Liver (tissue), 9 donors: ENCODE measurements around the gene ZNG1A. TPM values are rescaled to one million over a fixed set of nuclear protein-coding genes. Genes with fewer than 3 reads are reported as not detected.
A peak's percentile ranks its signal among the peaks of the same experiment; 100 is the strongest.
"Not testable (repeated sequence)": the region's sequence is repeated elsewhere in the genome, so short reads cannot be mapped to it uniquely, and the experiment has no call there.

ENCODE experiments used
- DNase-seq: peaks from one replicate; pipeline ENCODE4 v3.0.0-alpha.2; 2017; ENCODE audit warnings: low spot score
- H3K27ac ChIP-seq, 2 donors: one replicate each; pipeline ENCODE4 v1.7.0; 2013; ENCODE audit warnings: inconsistent platforms in 2 of 2, low read length in 2 of 2, control low read depth in 1 of 2, low read depth in 1 of 2, mild to moderate bottlenecking in 1 of 2
- H3K27me3 ChIP-seq, 4 donors: one replicate each; pipeline versions ENCODE4 v1.6.1 to v1.7.0; 2013; ENCODE audit warnings: low read length in 3 of 4, inconsistent platforms in 1 of 4, mild to moderate bottlenecking in 1 of 4, moderate library complexity in 1 of 4; ENCODE audit not compliant: control insufficient read depth in 4 of 4, insufficient read depth in 4 of 4
- H3K36me3 ChIP-seq, 4 donors: one replicate each; pipeline versions ENCODE4 v1.6.1 to v1.7.0; 2013; ENCODE audit warnings: low read length in 3 of 4, mild to moderate bottlenecking in 3 of 4, low read depth in 1 of 4, moderate library complexity in 1 of 4; ENCODE audit not compliant: control insufficient read depth in 4 of 4, insufficient read depth in 3 of 4
- H3K4me1 ChIP-seq, 4 donors: one replicate each; pipeline versions ENCODE4 v1.6.1 to v1.7.0; 2013; ENCODE audit warnings: low read length in 3 of 4, mild to moderate bottlenecking in 3 of 4, moderate library complexity in 1 of 4; ENCODE audit not compliant: control insufficient read depth in 4 of 4, insufficient read depth in 4 of 4
- H3K4me3 ChIP-seq, 3 donors: one replicate each; pipeline versions ENCODE4 v1.6.1 to v1.7.0; 2013; ENCODE audit warnings: low read length in 3 of 3, control low read depth in 1 of 3, low read depth in 1 of 3, mild to moderate bottlenecking in 1 of 3
- H3K9ac ChIP-seq, 2 donors: one replicate each; pipeline ENCODE4 v1.7.0; 2013; ENCODE audit warnings: low read length in 2 of 2, mild to moderate bottlenecking in 2 of 2, moderate library complexity in 2 of 2, control low read depth in 1 of 2, low read depth in 1 of 2
- H3K9me3 ChIP-seq, 4 donors: one replicate each; pipeline versions ENCODE4 v1.6.1 to v1.7.0; 2013; ENCODE audit warnings: low read length in 3 of 4; ENCODE audit not compliant: control insufficient read depth in 4 of 4
- WGBS: extraction: QIAGEN DNeasy Blood & Tissue Kit; methylation state at CpG from one replicate; pipeline ENCODE4 v1.1.7; 2013; 5-methylcytosine and 5-hydroxymethylcytosine counted together
- polyA plus RNA-seq, 2 donors: library from polyadenylated mRNA; stranded (reverse) in 1 of 2; unstranded in 1 of 2; fragments of 200-250 nt in 1 of 2; fragments of >200 nt in 1 of 2; fragmentation: Nextera tagmentation in 1 of 2; extraction: Ambion mirVana in 1 of 2; gene quantifications; one replicate each; pipeline versions ENCODE4 v1.2.1 to v1.2.3, GENCODE V29; 2013 to 2015
- total RNA-seq, 2 donors: library from RNA; depleted of rRNA; stranded (reverse); fragments of >200 nt; gene quantifications; one replicate each; pipeline ENCODE4 v1.2.3, GENCODE V29; 2014
- donor health status: healthy.
- donor health status: healthy.
- donor health status: healthy.
- donor health status: healthy.
- donor health status: healthy.

ZNG1A gene
- total and polyA plus RNA-seq, 4 donors: 11.1 to 46.8 (median 20.8) TPM

DNA sequence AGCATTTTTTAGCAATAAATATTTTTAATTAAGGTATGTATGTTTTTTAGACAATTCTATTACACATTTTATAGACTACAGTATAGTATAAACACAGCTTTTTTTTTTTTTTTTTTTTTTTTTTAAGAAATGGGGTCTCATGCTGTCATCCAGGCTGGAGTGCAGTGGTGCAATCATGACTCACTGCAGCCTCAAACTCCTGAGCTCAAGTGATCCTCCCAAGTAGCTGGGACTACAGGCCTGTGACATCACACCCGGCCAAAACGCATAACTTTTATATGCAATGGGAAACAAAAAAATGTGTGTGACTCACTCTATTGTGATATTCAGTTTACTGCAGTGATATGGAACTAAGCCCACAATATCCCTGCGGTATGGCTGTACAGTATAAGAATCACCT is 9.1 kb downstream of the ZNG1A start:
- H3K4me3 ChIP-seq, H3K36me3 ChIP-seq, H3K9ac ChIP-seq, DNase-seq, H3K9me3 ChIP-seq, H3K27me3 ChIP-seq, H3K4me1 ChIP-seq, H3K27ac ChIP-seq: not testable (repeated sequence)
- WGBS: no CpG with 5 or more reads among the region's 3 CpGs

DNA sequence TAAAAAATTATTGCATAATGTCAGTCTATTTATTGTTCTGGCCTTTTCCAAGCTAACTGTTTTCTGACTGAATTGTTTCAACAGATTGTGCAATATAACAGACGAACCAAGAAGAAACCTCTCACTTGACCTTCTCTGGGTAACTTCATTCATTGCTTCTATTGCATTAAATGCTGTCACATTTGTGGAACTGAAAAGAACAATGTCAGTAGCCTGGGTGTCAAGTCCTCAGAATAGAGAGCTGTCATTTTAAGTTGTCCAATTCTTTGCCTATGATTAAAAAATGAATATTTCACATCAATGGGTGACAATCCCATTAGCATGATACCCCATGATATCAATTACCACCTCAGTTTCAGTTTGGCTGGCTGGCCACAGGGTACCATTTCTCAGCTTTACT is 19.0 kb downstream of the ZNG1A start:
- not testable (repeated sequence) for H3K4me3 ChIP-seq, H3K27ac ChIP-seq, H3K4me1 ChIP-seq, H3K9ac ChIP-seq, H3K9me3 ChIP-seq, H3K36me3 ChIP-seq, DNase-seq, H3K27me3 ChIP-seq
- no CpG with 5 or more reads among the region's 1 CpG for WGBS

DNA sequence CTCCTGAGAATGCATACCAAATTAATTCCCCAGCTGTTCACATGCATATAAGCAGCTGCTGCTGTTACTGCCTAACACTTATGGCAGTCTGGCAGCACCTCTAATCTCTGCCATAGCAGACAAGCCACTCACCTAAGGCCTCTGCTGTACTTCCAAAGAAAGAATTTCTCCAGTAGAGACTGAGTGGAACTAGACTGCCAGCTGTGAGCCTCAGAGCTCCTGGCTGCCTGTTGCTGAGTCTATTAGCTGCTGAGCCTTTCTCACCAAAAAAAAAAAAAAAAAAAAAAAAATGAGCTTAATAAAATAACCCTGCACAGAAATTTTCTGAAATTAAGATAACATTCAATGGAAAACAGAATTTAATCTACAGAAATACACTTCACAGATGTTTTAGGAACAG is 27.7 kb downstream of the ZNG1A start:
- H3K9ac ChIP-seq, H3K27ac ChIP-seq, DNase-seq, H3K4me3 ChIP-seq, H3K27me3 ChIP-seq, H3K9me3 ChIP-seq, H3K36me3 ChIP-seq, H3K4me1 ChIP-seq: not testable (repeated sequence)

GRCh38 chr9:139880-140279 is 39.0 kb downstream of the ZNG1A start:
- H3K4me3 ChIP-seq, DNase-seq, H3K9me3 ChIP-seq, H3K27me3 ChIP-seq, H3K36me3 ChIP-seq, H3K27ac ChIP-seq, H3K9ac ChIP-seq, H3K4me1 ChIP-seq: not testable (repeated sequence)
- 86% methylated on average over 17 of the region's 17 CpGs for WGBS

- not testable (repeated sequence) for H3K36me3 ChIP-seq, DNase-seq, H3K9me3 ChIP-seq, H3K9ac ChIP-seq, H3K4me3 ChIP-seq, H3K27ac ChIP-seq
- H3K4me1 ChIP-seq: peaks cover 9 to 18% (median 9%) of the 10 kb centered on the region in 4 donors
- H3K27me3 ChIP-seq: peaks cover 0 to 11% (median 3%) of the 10 kb centered on the region in 4 donors
- WGBS: 21% methylated on average over 30 of the region's 30 CpGs
These were observed 60.8 kb downstream of the ZNG1A start, which contains the start of gene FOXD4 for GRCh38 chr9:117995-118467. Gene FOXD4, minus strand, starts transcription at chr9:118417. Its CDS starts 298 bp downstream, at chr9:118119.

DNA sequence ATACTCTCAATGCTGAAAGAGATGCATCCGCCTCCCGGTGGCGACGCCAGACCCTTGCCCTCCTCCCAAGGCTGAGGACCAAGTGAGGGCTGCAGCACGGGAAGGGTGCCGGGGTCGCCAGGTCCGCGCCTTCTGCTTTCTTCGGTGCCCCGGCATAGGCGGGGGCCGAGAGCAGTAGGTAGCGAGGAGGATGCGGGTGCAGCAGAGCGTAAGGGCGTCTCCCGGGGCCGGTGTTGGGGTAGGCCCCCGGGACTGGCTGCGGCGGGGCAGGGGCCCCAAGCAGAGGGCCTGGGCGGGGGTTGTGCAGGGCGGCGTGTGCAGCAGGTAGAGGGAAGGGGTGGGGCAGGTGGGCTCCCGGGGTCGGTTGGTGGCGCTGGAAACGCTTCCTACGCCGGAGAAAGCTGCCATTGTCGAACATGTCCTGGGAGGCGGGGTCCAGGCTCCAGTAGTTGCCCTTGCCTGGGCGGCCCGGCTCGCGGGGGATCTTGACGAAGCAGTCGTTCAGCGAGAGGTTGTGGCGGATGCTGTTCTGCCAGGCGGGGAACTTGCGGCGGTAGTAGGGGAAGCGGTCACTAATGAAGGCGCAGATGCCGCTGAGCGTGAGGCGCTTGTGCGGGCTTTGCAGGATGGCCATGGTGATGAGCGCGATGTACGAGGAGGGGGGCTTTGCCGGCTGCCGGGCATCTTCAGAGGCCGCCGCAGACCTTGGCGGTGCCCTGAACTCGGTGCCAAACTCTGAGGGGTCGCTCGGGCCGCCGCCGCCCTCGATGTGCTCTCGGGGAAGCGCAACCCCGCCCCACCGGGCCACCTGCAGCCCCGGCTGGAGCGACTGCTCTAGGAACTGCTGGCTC is 61.5 kb downstream of the ZNG1A start:
- H3K36me3 ChIP-seq, DNase-seq, H3K27ac ChIP-seq, H3K9me3 ChIP-seq, H3K4me3 ChIP-seq, H3K9ac ChIP-seq: not testable (repeated sequence)
- 8% methylated on average over 54 of the region's 71 CpGs for WGBS
- Histone ChIP-seq H3K4me1 (peaks cover 9 to 18% (median 9%) of the 10 kb centered on the region in 4 donors), H3K27me3 (peaks cover 0 to 11% (median 3%) of the 10 kb centered on the region in 4 donors)

DNA sequence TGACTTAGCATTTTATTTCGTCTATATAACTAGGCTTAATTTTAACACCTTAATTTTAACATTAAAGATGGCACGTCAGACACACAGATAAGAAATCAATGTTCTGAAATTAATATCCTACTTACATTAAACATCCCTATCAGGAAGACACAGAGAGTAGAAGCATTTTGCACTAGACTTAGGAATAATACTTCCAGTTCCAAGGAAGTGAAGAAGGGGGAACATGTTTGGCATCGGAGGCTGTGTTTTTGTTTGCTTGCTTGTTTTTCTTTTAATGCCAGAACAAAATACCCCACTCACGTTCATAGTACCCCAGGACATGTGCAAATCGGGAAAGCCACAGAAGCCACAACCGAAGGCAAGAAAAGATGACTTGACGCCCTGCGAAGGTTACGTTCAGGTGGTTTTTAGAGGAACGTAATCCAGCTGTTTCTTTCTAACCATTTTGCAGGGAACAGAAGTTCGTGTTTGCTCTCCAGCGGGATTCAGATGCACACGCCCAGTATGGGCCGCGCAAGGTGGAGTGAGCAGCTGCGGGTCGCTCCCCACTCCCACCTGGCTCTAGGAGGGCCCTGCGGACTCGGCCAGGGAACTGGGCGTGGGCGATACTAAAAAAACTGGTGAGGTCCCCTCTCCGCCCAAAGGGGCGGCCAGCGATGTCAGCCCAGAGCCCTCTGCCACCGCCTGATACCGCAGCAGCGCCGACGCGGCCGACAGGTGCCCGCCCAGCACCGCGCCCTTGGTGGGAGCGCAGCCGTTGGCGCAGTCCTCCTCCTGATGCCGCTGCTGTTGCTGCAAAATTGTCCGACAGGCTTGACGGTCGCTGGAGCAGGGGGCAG is 62.4 kb downstream of the ZNG1A start:
- DNase-seq: peak; percentile 68
- H3K4me1 ChIP-seq: peaks cover 9 to 18% (median 9%) of the 10 kb centered on the region in 4 donors
- not testable (repeated sequence) for H3K36me3 ChIP-seq, H3K4me3 ChIP-seq, H3K9ac ChIP-seq, H3K27ac ChIP-seq, H3K9me3 ChIP-seq
- H3K27me3 ChIP-seq: peaks cover 0 to 11% (median 3%) of the 10 kb centered on the region in 4 donors
- WGBS: 11% methylated on average over 40 of the region's 41 CpGs

- DNase-seq, H3K27ac ChIP-seq, H3K9me3 ChIP-seq, H3K36me3 ChIP-seq, H3K9ac ChIP-seq: not testable (repeated sequence)
- 11% methylated on average over 11 of the region's 11 CpGs for WGBS
- H3K27me3 ChIP-seq: peaks cover 0 to 11% (median 3%) of the 10 kb centered on the region in 4 donors
- H3K4me3 ChIP-seq: peak overlapping the region in 1 of 3 donors; percentile 53
- H3K4me1 ChIP-seq: peaks cover 9 to 18% (median 9%) of the 10 kb centered on the region in 4 donors
These were observed 63.8 kb downstream of the ZNG1A start for GRCh38 chr9:115118-115451.
